ENCODE data around the gene CDK5RAP2.

GRCh38 chr9:120556775-120557174 lies 23.2 kb downstream of the CDK5RAP2 start:
- TF ChIP-seq CTCF (IDR thresholded peaks at IDR 0.05; ENCODE audit: insufficient read depth, low read length): no peak
- TF ChIP-seq SPI1 (IDR thresholded peaks at IDR 0.05; ENCODE audit: borderline replicate concordance, low read depth): no peak
- no peak for TF ChIP-seq REST (IDR thresholded peaks at IDR 0.05; ENCODE audit: insufficient replicate concordance, low read depth)
- TF ChIP-seq POLR2AphosphoS5 (IDR thresholded peaks at IDR 0.05; ENCODE audit: low read depth): no peak
- no peak for TF ChIP-seq GABPA (IDR thresholded peaks at IDR 0.05; ENCODE audit: low read depth)
